ENCODE data around the gene NAALADL2. TPM values are rescaled to one million over a fixed set of nuclear protein-coding genes. Genes with fewer than 3 reads are reported as not detected.

Gene NAALADL2
- total and polyA plus RNA-seq, 2 of the 4 experiments (the other 2 are of a cell fraction), result 3.8 to 19.2 TPM

GRCh38 chr3:175015056-175015635, 156.0 kb downstream of the NAALADL2 start:
- H4K20me1 ChIP-seq (ENCODE audit: insufficient read depth, low read length), result no peaks in the 10 kb centered on the region
- H2BK120ac ChIP-seq (ENCODE audit: low read depth, low read length), result no peak overlapping the region
- no peaks in the 10 kb centered on the region for H3K79me1 ChIP-seq (ENCODE audit: low read depth in 1 of 2, low read length in 2 of 2)
- H3K4me2 ChIP-seq (ENCODE audit: low read depth, low read length), result no peak overlapping the region
- ATAC-seq (ENCODE audit: low read depth), result no peak
- H2AK5ac ChIP-seq (ENCODE audit: low read depth, low read length), result no peak overlapping the region
- ChIA-PET CTCF (no interaction called here), POLR2A (ENCODE audit: unreplicated experiment) (no interaction called here)
- no peaks in the 10 kb centered on the region for H3K9me3 ChIP-seq (ENCODE audit: control insufficient read depth, insufficient read depth, low read length)
- no peak overlapping the region for H3K18ac ChIP-seq (ENCODE audit: low read depth, low read length)
- H3K27me3 ChIP-seq (ENCODE audit: control insufficient read depth, insufficient read depth, low read length), result no peaks in the 10 kb centered on the region
- TF ChIP-seq BHLHE40 (IDR thresholded peaks at IDR 0.05; ENCODE audit: low read depth, low read length) (no peak), FOS (IDR thresholded peaks at IDR 0.05; ENCODE audit: low read depth, low read length) (no peak), CEBPB (IDR thresholded peaks at IDR 0.05; ENCODE audit: low read depth, low read length) (no peak), MAZ (IDR thresholded peaks at IDR 0.05; ENCODE audit: borderline replicate concordance, low read depth, low read length) (no peak), SMC3 (IDR thresholded peaks at IDR 0.05; ENCODE audit: low read depth, low read length) (no peak), RFX5 (IDR thresholded peaks at IDR 0.05; ENCODE audit: low read depth, low read length) (no peak)
- TF ChIP-seq, protein P1, sequence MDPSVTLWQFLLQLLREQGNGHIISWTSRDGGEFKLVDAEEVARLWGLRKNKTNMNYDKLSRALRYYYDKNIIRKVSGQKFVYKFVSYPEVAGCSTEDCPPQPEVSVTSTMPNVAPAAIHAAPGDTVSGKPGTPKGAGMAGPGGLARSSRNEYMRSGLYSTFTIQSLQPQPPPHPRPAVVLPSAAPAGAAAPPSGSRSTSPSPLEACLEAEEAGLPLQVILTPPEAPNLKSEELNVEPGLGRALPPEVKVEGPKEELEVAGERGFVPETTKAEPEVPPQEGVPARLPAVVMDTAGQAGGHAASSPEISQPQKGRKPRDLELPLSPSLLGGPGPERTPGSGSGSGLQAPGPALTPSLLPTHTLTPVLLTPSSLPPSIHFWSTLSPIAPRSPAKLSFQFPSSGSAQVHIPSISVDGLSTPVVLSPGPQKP (IDR thresholded peaks at IDR 0.05; ENCODE audit: borderline replicate concordance, low read depth, low read length), result no peak
- TF ChIP-seq, protein P2, sequence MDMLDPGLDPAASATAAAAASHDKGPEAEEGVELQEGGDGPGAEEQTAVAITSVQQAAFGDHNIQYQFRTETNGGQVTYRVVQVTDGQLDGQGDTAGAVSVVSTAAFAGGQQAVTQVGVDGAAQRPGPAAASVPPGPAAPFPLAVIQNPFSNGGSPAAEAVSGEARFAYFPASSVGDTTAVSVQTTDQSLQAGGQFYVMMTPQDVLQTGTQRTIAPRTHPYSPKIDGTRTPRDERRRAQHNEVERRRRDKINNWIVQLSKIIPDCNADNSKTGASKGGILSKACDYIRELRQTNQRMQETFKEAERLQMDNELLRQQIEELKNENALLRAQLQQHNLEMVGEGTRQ (IDR thresholded peaks at IDR 0.05; ENCODE audit: low read depth, low read length), result no peak
- no peak for DNase-seq
- no peak overlapping the region for H3K9ac ChIP-seq (ENCODE audit: low read depth, low read length)
- intact Hi-C loops (cut with micrococcal nuclease), result no loop called here
- no CpG with 5 or more reads among the region's 6 CpGs for WGBS, 2 experiments (ENCODE audit: extremely low coverage in 2 of 2, insufficient read length in 1 of 2)
- H2AFZ ChIP-seq (replicated peaks; ENCODE audit: low read length, poor library complexity), result no peak overlapping the region
- no peak overlapping the region for H3K56ac ChIP-seq (ENCODE audit: extremely low read depth, insufficient read depth, low read length)
- H3K23ac ChIP-seq (ENCODE audit: low read depth, low read length), result no peak overlapping the region
- H4K5ac ChIP-seq (ENCODE audit: low read depth, low read length), result no peak overlapping the region
- no peak overlapping the region for H2BK20ac ChIP-seq (ENCODE audit: low read depth, low read length)
- in situ Hi-C loops (cut with MboI; ENCODE audit: low sequenced_read_pairs), result no loop called here
- dilution Hi-C loops (cut with HindIII; ENCODE audit: low sequenced_read_pairs, unreplicated experiment), result no loop called here
- no peak overlapping the region for H2BK15ac ChIP-seq (ENCODE audit: low read depth, low read length)
- H3K36me3 ChIP-seq (ENCODE audit: control insufficient read depth, insufficient read depth, low read length), result no peaks in the 10 kb centered on the region
- H4K91ac ChIP-seq (ENCODE audit: insufficient read depth, low read depth, low read length), result no peak overlapping the region
- BruUV-seq (replicated peaks), result no TSS peak
- H2AK9ac ChIP-seq (replicated peaks; ENCODE audit: low read depth, low read length, poor library complexity), result no peak overlapping the region
- H3K4me3 ChIP-seq (ENCODE audit: insufficient read depth, low read depth, low read length), result no peak overlapping the region
- no peak overlapping the region for H3K27ac ChIP-seq (ENCODE audit: insufficient read depth, low read length)
- no peak overlapping the region for H2BK5ac ChIP-seq (ENCODE audit: low read depth, low read length, poor library complexity, severe bottlenecking)
- no peak overlapping the region for H3K4ac ChIP-seq (ENCODE audit: low read depth, low read length)
- H3K4me1 ChIP-seq (ENCODE audit: control insufficient read depth, insufficient read depth, low read length), result peaks cover 2% of the 10 kb centered on the region; the same call in 1 of the 2 replicates
- no peak overlapping the region; the same call in 1 of the 2 replicates for H3K14ac ChIP-seq (replicated peaks; ENCODE audit: low read depth, low read length)
- no peak overlapping the region for H4K8ac ChIP-seq (ENCODE audit: low read depth in 2 of 2, low read length in 2 of 2)
- H3K9me1 ChIP-seq (ENCODE audit: insufficient read depth, low read length), result no peaks in the 10 kb centered on the region

Measured in IMR-90 (cell line).